LoVo (cell line): ENCODE data around the gene USB1.

Experiments used
- DNase-seq: peaks from one replicate; pipeline ENCODE4 v3.0.0-alpha.2; 2016; ENCODE audit warnings: low spot score

USB1 gene

DNA sequence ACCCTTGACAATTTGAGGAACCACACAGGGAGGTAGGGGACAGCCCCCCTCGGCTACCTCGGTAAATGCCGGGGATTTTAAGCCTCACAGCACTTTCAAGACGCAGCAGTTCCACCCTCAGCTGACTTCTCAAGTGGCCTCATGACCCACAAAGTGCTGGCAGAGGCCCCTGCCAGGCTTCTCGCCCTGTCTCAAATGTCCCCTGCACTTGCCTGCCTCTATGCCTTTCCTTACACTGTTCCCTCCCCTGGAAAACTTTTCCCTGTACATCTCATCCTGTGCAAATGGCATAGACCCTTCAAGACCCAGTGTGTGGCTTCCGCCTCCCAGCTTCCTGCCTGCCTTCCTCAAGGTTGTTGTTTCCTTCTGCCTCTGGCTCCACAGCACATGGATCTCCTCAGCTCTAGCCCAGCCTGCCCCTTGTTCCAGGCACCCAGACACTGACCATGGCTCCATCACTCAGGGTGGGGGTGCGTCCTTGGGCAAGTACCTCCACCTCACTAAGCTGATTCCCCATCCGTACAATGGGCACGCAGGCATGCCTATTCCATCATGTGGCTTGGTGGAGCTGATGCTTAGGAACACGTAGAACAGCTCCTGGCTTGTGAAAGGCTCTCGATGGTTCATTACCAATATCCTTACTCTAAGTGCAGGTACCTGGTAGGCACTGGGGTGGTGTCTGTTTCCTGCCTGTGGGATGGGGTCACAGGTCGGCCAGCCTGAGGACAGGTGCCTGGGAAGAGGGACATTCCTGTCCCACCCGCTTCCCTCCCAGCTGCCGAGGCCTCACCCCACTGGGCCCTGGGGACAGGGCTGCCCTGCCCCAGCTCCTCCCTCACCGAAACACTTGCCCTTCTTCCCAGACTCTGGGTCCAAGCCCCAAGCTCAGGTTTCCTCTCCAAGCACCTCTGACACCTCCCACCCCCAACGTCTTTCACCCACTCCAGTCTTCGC, 48.3 kb downstream of the USB1 start:
- DNase-seq = no peak

DNA sequence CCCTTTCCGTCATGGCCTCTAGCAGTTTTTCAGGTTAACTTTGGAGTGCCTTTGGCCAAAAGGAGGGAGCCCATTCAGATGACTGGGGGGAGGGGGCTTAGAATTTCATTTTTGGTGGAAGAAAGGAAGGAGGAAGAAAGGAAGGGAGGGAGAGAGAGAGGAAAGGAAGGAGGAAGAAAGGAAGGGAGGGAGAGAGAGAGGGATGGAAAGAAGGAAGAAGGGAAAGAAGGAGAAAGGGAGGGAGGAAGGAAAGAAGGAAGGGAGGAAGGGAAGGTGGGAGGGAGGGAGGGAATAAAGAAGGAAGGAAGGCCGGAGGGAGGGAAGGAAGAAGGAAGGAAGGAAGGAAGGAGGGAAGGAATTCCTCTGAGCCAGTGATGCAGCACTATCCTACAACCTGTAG, 50.1 kb downstream of the USB1 start:
- no peak for DNase-seq

DNA sequence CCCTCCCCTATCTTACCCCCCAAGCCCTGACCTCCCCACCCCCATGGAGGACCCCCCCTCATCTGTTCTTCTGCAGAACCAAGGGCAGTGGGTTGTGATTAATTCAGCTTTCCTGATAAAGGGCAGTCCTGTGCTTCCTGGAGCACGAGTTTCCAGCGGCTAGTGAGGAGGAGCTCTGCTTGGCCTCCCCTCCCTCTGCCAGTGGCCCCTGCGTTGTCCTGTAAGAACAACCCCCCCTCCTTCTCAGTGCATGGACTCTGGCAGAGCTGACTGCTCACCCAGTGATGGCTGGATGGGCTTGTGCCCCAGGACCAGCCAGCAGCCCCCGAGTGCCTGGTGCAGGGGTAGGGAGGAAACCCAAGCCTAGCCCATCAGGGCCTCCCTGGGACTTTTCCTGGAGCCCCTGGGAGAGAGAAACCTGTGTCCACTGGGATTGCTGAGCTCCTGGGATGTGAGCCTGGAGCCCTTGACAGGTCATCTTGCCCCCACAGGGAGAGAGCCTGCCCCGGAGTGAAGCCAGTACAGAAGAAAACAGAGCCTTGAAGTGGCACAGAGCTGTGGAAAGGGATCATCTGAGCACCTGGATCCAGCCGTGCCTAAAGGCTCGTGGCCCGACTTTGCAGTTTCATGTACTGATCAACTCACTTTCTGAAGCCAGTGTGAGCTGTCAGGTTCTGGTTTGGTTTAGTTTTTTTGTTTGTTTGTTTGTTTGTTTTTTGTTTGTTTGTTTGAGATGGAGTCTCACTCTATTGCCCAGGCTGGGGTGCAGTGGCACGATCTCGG, 50.8 kb downstream of the USB1 start:
- no peak for DNase-seq

DNA sequence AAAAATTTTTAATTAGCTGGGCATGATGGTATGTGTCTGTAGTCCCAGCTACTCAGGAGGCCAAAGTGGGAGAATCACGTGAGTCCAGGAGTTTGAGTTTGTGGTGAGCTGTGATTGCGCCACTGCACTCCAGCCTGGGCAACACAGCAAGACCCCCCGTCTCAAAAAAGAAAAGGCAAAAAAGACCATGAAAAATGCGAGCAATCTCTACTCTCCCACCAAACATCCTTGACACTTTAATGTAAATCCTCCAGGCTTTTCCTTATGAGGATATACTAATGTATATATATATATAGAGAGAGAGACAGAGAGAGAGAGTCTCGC, 52.4 kb downstream of the USB1 start:
- no peak for DNase-seq

DNA sequence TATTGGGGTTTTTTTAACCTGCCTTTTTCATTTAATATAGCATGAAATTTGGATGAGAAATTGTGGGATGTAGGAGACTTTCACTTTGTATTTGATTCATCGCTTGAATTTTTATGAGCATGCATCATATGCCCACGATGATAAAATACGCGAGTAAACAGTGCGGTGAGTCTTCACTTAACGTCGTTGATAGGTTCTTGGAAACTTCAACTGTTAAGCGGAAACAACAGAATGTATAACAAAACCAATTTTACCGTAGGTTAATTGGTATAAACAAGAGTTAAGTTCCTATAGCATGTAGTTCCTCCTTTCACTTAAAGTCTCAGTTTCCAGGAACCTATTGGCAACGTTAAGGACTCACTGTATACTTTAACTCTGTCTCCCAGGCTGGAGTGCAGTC, 53.1 kb downstream of the USB1 start:
- DNase-seq = no peak

DNA sequence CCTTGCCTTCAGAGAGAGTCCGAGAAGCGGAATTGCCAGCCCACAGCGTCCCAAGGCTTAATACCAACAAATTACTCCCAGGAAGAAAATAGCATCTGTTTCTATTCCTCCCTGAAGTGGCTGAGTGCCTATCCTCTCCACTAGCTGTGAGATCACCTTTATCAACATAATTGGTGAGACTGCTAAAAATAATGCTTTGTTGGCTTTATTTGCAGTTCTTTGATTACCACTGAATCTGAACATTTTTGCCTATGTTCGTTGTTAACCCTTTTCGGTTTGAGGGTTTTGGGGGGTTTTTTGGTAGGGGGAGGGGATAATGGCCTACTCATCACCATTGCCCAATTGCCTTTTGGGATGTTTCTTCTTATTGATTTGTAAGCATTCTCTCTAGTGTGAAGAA, 55.4 kb downstream of the USB1 start:
- DNase-seq = no peak

DNA sequence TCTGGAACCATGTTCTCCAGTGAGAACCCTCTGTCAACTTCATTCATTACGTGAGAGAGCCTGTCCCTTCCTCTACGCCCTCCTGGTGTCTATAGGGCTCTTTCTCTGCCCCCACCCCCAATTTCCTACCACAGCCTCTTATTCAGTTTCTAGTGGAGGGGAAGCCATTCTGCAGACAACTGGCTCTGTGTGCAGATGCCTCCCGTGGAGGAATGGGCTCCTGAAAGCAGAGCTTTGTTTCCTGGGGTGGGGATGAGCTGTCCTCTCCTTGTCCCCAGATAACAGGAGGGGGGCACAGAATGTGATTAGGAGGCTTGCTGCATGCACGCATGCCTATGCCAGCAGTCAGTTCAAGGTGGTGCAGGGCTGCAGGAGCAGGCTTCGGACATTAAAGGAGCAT, 55.9 kb downstream of the USB1 start:
- no peak for DNase-seq

DNA sequence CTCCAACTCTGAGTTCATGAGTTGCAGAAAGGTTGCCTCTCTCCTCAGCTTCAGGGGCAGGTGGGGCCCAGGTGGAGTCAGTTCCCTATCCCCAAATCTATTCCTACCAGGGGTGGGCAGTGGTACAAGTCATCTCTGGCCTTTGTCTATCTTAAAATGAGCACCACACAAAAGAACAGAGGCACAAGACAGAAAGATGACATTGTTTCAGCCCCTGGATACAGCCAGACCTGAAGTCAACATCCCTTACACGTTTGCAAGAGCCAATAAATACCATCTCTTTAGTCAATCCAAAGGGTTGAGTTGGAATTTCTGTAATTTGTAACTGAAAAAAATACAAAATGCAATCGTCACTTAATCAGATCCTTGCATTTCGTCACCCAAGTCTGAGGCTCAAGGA, 56.6 kb downstream of the USB1 start:
- no peak for DNase-seq

DNA sequence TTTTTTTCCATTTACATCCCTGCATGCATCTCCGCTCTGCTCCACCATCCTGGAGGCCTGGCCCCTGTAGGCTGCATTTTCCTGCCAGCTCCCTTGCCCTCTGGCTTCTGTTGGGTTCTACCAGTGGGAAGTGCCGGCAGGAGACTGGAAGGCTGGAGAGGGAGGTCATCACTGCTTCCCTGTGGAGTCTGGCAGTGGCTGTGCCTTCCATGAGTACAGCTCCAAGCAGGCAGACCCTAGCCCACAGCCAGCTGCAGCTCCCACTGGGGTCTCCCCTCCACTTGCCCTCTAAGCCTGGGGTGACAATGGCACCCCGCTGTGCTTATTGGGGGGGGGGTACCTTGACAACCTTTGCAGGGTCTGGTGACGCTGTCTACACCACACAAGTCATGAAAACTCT, 61.6 kb downstream of the USB1 start:
- no peak for DNase-seq

DNA sequence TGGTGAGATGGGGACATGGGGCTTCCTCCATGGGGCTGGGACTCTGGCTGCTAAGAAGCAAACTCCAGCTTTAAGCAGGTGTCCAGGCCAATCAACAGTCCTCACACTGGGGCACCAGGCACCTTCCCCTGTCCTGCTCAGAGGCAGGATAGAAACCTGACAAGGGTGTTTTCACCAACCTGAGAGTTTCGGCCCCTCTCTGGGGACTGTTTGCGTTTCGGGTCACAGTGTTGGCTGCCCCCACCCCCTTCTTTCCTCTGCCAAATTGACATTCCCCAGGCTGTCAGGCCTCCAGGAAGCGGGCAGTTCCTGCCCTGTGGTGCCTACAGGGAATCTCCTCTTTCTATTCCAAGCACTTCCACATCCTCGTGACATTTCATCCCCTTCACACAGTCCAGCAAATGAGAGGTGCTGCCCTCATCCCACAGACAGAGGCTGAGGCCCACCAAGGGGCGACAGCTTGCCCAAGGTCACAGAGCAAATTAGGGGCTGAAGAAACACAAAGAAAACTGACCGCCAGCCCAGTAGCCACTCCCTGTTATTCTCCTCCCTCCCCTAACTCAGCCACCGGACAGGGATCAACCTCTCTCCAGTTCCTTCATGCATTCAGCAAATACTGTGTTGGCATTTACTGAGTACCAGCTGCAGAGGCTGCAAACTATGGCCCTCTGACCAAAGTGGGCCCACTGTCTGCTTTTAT, 62.3 kb downstream of the USB1 start:
- no peak for DNase-seq

DNA sequence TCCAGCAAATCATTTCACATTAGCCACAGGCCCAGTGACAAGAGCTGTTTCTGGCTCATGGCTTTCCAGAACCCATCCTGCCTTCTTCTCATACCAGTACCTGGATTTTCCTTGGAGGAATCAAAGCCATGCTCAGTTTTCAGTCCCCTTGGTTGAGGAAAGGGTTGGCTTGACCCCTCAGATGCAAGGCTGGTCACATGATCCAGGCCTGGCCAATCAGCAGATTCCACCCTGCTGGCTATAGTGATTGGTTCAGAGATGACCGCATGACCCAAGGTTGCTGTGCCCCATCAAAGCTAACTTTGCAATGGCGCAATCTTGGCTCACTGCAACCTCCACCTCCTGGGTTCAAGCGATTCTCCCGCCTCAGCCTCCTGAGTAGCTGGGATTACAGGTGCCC, 69.4 kb downstream of the USB1 start:
- no peak for DNase-seq
